Stimulated activated CD8-positive, alpha-beta memory T cell treated with anti-CD3 and anti-CD28 coated beads, Interleukin-4, amount 100 ng/mL, for 1 hour (primary cell): ENCODE data around the gene ARHGEF6.
"Not testable (repeated sequence)": the region's sequence is repeated elsewhere in the genome, so short reads cannot be mapped to it uniquely, and the experiment has no call there.

Source experiments
- DNase-seq, 2 donors: peaks; one replicate each; pipeline ENCODE4 v3.0.0-alpha.2; 2020; ENCODE audit warnings: low read depth in 2 of 2, low spot score in 1 of 2

Gene ARHGEF6

DNA sequence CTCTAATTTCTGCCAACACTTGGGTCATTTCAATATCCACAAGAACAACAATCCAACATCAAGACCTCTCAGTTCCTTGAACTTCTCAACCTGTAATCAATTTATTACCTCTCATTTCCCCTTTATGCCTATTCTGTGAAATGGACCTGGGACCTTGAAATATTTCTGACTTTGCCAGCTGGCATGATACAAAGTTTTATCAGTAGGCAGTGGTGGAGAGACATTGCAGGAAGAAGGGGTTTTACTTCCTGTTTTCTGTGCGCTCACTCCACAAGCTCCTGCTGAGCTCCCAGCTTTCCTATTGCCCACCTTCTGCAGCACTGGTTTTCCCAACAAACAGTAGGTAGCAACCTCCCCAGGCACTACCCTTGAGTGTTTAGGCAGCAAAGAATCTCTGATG, 3.5 kb upstream of the ARHGEF6 start:
- no peak for DNase-seq

DNA sequence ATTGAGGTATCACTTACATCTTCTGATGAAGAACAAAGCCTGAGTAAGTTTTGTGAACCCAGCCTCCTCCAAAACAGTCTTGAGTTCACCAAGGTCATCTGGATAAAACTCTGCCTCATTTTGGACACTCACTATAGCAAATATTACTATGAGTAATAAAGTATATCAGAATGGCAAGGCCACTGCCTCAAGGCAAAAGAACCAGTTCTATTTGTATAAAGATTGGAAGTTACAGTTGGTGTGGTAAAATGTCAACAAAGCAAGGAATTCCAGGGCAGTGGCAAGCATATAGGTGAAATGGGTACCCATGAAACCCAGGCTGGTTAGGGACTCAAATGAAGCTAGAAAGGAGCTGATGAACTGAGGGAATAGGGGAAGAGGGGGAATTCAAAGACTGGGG, 2.4 kb upstream of the ARHGEF6 start:
- no peak for DNase-seq

DNA sequence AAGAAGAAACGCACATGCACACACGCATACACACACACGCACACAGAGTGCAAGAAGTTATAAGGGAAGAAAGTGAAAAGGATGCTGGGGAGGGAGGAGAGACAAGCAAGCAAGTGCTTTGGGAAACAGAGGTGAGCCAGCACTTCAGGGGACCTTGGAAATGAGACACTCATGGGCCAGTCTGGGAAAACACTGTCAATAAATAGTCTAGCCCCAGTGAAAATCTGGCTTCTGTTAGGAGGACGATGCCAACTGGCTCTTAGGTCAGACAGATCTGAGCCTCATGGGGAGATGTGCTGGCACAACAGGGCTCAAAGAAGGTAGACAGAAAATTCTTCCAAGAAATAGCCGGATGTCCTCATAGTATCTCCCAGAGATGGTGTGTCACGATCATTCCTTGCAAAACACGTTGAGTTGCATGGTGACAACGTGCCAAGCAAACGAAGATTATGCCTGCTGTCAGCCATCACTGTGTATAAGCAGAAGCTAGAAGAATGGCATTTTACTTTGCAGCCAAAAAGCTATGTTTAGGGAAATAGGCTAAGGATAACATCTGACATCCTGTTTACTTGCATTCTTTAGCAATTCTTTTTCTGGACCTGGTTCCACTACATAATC, 557 bp upstream of the ARHGEF6 start:
- DNase-seq: no peak

DNA sequence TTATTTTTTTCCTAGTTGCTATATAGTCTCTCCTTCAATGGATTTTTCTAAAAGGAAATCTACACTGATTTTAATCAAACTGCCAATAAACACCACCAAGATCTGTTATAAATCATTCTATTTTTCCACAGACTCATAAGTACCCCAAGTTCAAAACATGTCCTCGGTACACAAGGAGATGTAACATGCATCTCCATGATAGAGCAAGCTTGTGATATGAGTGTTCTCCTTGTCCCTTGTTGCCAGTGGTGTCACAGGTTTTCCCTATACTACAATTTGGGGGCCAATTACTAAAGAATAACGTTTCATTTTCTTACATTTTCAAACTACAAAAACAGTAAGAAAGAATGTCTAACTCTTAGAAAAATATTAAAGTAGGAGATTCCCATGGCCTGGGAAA, 491 bp downstream of the ARHGEF6 start:
- no peak for DNase-seq

DNA sequence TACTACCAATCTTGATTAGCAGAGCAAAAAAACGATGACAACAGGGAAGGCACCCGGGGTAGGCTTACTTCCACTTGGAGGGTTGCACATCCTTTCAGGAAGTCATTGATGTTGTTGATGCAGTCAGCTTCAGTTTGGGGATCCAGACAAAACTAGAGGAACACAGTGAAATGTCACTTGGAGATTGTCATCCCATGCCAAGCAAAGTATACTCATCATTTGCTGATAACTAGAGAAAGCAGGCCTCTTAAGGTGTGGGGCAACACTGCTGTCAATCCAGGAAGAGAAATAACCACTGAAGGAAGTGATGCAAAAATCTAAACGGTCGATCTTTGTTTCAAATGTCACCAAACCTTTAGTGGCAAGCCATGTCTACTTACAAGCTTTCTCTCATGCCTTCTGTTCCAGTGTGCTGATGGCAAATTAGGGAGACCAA, 1.4 kb downstream of the ARHGEF6 start:
- DNase-seq: no peak

DNA sequence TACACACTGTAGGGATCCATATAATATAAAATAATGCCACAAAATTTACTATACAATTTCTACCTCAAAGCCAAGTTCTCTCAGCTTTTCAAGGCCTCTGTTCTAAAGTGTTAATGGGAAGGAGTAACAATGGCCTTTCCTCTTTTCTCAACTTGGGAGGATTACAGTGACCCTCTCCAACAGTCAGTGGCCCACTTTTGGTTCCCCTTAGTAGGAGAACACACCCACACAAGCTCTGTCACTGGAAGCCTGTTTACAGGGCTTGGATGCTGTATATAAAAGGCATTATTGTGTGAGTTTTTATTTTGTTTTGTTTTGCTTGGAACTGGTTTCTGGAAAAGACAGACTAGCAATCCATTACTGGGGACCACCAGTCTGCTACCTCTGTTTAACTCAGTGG, 1.8 kb downstream of the ARHGEF6 start:
- DNase-seq: no peak

DNA sequence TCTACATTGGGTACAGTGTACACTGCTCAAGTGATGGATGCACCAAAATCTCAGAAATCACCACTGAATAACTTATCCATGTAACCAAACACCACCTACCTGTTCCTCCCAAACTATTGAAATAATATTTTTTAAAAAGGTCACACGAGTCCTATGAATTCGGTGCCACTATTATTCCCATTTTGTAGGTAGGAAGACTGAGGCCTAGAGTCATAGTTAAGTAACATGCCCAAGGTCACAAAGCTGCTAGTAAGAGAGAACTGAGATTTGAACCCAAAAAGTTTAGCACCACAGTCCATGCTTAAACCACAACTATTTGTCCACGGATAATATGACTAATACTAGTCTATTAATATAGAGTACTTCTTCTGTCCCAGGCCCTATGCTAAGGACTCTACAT, 2.7 kb downstream of the ARHGEF6 start:
- DNase-seq: no peak

DNA sequence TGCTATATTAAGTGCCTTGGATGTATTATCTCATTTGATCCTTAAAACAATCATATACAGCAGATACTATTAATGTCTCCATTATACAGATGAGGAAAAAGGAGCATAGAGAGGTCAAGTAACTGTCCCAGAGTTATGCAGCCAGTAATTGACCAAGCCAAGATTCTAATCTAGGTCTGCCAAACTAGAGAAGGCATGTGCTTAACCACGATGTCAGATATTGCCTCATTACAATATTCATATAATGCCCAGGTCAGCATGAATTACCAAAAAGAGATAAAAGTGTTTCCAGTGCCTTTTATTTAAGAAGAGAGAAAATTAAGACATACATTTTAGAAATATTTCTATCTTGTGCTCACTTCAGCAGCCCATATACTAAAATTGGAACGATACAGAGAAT, 7.1 kb downstream of the ARHGEF6 start:
- no peak for DNase-seq

DNA sequence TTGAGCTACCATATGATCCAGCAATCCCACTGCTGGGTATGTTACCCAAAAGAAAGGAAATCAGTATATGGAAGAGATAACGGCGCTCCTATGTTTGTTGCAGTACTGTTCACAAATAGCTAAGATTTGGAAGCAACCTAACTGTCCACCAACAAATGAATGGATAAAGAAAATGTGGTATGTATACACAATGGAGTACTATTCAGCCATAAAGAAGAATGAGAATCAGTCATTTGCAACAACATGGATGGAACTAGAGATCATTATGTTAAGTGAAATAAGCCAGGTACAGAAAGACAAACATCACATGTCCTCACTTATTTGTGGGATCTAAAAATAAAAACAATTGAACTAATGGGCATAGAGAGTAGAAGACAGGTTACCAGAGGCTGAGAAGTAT, 8.9 kb downstream of the ARHGEF6 start:
- DNase-seq: not testable (repeated sequence)

DNA sequence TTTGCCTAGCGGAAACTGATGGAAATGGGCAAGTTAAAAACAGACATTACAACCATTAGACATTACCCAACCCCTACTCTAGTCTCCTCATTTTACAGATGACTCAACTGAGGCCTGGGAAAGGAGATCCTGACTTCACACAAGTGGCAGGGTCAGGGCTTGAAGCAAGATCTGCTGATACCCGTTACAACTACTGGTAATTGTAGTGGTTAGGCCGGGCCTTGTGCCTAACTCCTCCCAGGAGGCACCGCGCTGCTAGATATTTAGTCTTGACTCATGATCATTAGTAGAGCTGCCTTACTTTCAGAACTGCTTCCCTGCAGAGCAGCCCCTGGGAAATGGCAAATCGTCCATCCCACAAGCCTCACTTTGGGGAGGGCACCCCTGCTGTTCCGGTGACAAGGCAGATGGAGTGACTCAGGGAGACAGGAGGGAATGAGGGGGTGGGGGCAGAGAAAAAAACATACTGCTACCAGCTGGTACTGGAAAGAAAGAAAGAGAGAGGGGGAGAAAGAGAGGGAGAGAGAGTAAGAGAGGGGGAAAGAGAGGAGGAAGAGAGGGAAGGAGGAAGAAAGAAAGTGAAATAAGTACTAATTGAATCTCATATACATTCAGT, 12.2 kb downstream of the ARHGEF6 start:
- DNase-seq: no peak

DNA sequence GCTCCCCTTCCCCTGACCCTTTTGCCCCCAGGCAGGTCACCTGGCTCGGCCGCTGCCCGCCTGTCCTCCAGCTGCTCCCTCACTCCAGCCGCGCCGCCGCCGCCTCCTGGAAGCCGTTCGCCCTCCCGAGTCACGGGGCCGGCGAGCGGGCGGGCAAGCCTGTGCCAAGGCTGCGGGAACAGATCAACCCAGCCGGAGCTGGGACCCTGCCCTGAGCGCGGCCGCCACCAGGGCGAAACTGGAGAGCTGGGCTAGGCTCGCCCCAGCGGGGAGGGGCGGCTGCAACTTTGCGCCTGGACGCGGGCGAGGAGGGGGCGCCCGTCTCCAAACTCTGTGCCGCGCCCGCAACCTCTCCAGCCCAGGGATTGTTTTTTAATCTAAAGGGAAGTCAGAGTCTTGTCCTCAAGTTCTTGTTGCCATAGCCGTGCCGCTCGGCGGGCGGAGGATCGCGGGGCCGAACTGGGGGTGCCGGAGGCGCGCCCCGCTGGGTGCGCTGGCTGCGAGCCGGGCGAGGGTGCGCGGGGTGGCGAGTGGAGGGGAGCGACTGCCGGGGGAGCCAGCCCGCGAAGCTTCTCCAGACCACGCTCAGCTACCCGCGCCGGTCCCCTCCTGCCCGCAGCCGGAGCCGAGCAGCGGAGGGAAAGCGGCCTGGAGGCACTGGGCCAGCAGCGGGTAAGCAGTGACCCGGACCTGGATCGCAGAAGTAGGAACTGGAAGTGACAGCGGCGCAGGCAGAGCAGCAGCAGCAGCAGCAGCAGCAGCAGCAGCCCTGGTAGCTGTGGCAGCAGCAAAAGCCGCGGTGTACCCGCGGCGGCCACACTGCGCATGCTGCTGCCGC, 13.4 kb downstream of the ARHGEF6 start:
- DNase-seq: no peak

DNA sequence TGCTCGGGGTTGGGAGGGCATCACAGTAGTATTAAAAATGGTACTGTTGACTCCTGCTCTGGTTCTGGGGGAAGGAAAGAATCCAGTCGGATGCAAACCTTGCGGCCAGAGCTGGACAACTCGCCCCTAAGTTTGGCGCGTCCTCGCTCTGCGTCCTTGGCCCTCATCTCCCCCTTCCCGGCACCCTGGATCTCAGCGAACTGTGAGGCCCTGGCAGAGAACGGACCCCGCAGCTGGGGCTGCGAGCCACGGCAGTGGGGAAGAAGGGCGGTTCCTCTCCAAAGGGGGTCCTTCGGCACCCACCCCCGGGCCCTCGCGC, 14.0 kb downstream of the ARHGEF6 start:
- DNase-seq: no peak

DNA sequence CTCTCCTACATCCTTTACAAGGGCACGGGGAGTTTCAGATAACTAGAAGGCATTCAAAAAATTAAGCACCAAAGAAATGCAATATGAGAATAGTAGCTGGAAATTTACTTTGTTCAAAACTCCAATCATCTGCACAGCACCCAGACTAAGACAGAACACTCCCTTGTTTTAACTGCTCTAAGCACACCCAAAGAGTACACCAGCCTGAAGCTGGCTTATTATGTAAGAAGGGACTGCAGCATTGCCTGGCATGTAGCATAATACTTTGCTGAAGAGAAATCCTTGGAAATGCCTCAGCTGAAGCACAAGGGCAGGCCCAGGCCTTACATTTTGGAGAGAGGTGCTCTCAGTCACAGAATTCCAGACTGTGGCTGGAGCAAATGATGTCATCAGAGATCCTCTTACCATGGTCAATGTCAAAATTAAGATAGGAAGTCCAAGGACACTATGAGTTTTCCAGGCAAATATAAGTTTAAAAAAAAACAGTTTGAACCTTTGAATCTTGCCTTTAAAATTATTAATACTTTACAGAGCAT, 14.8 kb downstream of the ARHGEF6 start:
- no peak for DNase-seq

DNA sequence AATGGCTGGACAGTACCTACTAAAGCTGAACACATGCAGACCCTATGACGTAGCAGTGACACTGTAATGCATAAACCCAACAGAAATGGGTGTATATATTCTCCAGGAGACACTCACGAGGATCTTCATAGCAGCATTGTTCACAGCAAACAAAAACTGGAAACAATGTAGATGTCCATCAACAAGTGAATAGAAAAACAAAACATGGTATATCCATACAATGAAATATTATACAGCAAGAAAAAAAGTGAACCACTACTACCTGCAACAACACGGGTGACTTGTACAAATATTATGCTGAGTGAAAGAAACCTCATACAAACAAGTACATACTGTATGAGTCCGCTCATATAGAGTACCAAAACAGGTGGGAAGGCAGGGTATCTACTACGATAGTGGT, 16.5 kb downstream of the ARHGEF6 start:
- DNase-seq: no peak

DNA sequence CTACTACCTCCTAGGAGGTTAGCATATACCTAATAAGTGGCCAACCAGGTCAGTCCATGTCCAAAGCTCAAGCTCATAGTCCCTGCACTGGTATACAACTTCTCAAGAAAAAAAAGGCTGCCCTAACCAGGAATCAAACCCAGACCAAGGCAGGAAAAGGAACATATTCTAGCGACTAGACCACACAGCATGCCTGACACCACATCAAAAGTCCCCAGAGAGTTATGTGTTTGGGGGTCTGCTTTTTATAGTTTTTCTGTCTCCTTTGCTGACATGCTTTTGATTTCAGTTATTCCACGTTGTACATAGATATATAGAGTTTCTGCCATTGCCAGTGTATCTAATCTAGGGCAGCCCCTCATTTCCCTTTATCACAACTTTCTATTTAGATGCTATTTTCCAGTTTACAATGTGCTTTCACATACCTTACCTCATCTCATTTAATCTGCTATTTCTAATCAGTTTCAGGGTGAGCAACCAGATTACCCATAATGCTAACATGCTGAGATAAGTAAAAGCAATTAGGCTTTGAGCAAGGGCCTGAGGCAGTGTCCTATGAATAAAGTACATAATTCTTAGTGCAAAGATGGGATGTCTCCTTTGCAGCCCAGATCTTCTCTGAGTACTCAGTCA, 17.8 kb downstream of the ARHGEF6 start:
- no peak for DNase-seq

DNA sequence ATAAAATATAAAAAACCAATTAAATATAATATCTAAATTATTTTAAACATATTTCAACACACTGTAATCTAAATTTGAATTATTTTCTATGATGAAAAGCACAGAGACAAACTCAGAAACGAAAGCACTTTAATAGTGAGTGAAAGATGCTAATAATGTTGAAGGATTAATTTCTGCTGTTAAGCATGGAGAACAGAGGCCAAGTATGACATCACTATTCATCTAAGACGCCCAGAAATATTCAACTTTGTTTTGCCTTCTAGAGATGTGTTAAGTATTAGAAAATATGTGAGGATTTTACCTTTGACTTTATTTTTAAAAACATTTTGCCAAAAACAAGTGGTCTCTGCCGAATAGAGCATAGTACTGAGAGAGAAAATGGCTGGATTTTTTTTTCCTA, 19.3 kb downstream of the ARHGEF6 start:
- DNase-seq: no peak

DNA sequence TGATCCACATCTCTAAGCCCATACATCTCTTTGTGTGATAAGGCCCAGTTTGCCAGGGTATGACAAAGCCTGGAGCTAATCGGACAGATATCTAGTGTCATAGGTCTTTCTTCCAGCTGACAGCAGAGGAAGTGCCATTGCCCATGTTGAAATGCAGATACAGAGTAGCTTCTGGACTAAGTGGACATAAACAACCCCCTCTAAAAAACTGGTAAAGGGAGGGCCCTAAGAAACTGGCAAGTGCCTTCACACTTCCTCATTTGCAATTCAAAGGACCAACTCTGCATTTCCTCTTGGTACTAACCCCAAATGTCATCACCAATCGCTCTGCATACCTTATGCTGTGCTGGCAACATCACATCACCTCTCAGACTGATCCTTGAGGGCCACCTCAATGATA, 20.8 kb downstream of the ARHGEF6 start:
- no peak for DNase-seq

DNA sequence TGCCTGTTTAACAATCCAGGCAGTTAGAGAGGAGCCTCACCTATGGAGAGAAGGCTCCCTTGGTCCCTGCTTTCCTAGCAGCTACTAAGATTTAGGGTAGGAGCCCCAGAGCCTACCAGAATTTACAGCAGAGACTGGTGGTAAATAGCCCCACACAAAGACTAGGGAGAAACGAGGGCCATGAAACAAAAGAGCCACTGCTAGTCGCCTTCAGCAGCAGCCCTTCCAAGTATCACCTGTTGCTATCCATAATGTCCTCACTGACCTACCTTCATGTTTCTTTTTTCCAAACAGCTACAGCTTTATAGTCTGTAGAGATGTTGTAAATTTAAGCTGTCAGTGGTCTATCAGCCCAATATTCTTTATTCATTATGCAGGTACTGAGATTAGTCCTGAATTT, 25.3 kb downstream of the ARHGEF6 start:
- DNase-seq: no peak

DNA sequence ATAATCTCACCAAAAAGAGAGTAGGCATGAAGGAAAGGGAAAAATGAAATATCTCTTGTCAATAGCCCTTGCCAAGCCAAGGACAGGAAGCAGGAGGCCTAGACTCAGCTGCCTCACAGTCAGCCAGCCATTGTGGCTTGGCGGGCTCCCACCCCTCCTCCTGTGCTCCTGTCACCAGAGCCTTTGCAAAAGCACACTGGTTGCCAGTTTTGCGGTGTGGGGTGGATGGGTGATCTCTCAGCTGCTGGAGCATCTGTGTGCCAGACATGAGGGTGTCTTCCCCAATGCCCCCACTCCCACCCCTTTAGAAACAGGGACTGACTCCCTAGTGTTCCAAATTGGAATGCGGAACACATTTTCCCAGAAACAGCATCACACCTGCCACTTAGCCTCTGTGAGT, 26.1 kb downstream of the ARHGEF6 start:
- no peak for DNase-seq

DNA sequence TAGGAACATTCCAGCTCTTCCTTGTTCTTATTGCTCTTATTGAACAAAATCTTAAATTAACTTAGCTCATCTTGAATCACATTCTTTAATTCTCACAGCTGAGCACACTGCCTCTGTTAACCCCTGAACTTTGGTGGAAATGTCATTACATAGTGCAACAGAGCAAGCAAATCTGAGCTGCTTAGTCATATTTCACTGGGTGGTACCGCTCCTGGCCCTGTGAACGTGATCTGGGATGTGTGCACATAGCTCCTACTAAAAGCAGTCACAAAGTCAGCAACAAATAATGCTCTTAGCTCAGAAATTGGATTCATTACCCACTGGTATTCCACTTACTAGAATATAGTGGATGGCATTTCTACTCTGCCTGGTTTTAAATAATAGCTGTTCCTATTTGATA, 27.9 kb downstream of the ARHGEF6 start:
- no peak for DNase-seq

DNA sequence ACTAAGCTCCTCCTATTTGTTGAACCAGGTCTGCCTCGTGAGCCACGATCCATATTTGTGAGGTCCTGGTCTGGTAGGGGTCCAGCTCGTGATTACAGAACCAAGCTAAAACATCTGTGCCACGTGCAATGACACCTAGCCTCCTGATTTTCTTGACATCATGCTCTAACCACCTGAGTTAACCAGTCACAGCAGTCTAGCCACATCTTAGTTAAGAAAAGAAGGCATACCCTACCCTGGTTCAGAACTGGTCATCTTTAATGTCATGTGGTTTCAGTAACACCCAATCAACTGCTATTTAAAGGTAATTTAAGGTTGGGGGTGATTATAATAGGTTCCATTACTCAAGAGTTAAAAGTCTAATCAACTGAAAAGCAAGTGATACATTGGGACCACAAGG, 28.4 kb downstream of the ARHGEF6 start:
- DNase-seq: no peak

DNA sequence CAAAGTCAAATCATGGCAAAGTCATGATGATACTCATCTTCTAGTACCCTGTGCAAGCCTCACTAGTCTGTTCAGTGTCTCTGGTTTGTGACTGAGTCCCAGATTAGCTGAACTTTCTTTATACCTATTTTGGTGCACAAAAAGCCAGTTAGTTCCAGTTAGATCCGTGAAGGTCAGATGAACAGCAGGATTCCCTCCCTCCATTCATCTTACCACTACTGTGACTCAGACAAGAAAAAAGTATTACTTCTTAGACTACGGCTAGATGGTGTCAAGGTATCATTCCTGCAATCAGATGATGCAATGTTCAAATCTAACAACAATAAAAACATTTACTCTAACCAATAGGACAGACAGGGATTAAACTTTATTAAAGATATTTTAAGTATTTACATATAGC, 30.4 kb downstream of the ARHGEF6 start:
- no peak for DNase-seq
